Effector memory CD4-positive, alpha-beta T cell (primary cell): ENCODE measurements around the gene VAPA.

Experiments
- DNase-seq, 3 donors: peaks; one replicate each; pipeline ENCODE4 v3.0.0-alpha.2; 2020
- H3K27ac ChIP-seq: 2 replicates; pipeline ENCODE4 v1.7.0; 2013; ENCODE audit warnings: mild to moderate bottlenecking, low read length, moderate library complexity; ENCODE audit not compliant: insufficient read depth, poor library complexity, severe bottlenecking
- H3K27me3 ChIP-seq: replicated peaks from 2 replicates; pipeline ENCODE4 v1.7.0; 2013; ENCODE audit warnings: mild to moderate bottlenecking, low read length; ENCODE audit not compliant: insufficient read depth, control insufficient read depth, poor library complexity, severe bottlenecking
- H3K36me3 ChIP-seq: 2 replicates; pipeline ENCODE4 v1.7.0; 2013; ENCODE audit warnings: mild to moderate bottlenecking, low read length, moderate library complexity; ENCODE audit not compliant: control insufficient read depth, insufficient read depth
- H3K4me1 ChIP-seq: 2 replicates; pipeline ENCODE4 v1.7.0; 2013; ENCODE audit warnings: low read length, mild to moderate bottlenecking; ENCODE audit not compliant: control insufficient read depth, insufficient read depth, poor library complexity, severe bottlenecking
- H3K4me3 ChIP-seq: 2 replicates; pipeline ENCODE4 v1.7.0; 2013; ENCODE audit warnings: low read length, low read depth, mild to moderate bottlenecking; ENCODE audit not compliant: insufficient read depth, poor library complexity, severe bottlenecking
- H3K9me3 ChIP-seq: 2 replicates; pipeline ENCODE4 v1.7.0; 2013; ENCODE audit warnings: mild to moderate bottlenecking, low read length, moderate library complexity; ENCODE audit not compliant: control insufficient read depth

The VAPA gene

GRCh38 chr18:9922592-9923311, 8.9 kb downstream of the VAPA start:
- H3K9me3 ChIP-seq, result no peaks in the 10 kb centered on the region
- H3K4me1 ChIP-seq, result peaks cover 17% of the 10 kb centered on the region
- H3K27me3 ChIP-seq, result no peaks in the 10 kb centered on the region
- H3K27ac ChIP-seq, result no peak overlapping the region
- H3K36me3 ChIP-seq, result no peaks in the 10 kb centered on the region
- H3K4me3 ChIP-seq, result no peak overlapping the region
- no peak for DNase-seq

GRCh38 chr18:9924371-9924943, 10.6 kb downstream of the VAPA start:
- Histone ChIP-seq H3K4me1 (peaks cover 12% of the 10 kb centered on the region), H3K27ac (no peak overlapping the region)

GRCh38 chr18:9925369-9925768, 11.6 kb downstream of the VAPA start:
- H3K27ac ChIP-seq, result no peak overlapping the region
- H3K4me1 ChIP-seq, result peaks cover 12% of the 10 kb centered on the region
- DNase-seq, result no peak

More at GRCh38 chr18:9924371-9924943, 10.6 kb downstream of the VAPA start:
- no peaks in the 10 kb centered on the region for H3K9me3 ChIP-seq
- no peak for DNase-seq
- no peak overlapping the region for H3K4me3 ChIP-seq
- no peaks in the 10 kb centered on the region for H3K27me3 ChIP-seq
- no peaks in the 10 kb centered on the region for H3K36me3 ChIP-seq

GRCh38 chr18:9925795-9926194, 12.0 kb downstream of the VAPA start:
- Histone ChIP-seq H3K36me3 (no peaks in the 10 kb centered on the region), H3K27ac (no peak overlapping the region), H3K27me3 (no peaks in the 10 kb centered on the region), H3K4me1 (peaks cover 10% of the 10 kb centered on the region), H3K9me3 (no peaks in the 10 kb centered on the region), H3K4me3 (no peak overlapping the region)
- DNase-seq, result no peak

More at GRCh38 chr18:9925369-9925768, 11.6 kb downstream of the VAPA start:
- Histone ChIP-seq H3K27me3 (no peaks in the 10 kb centered on the region), H3K36me3 (no peaks in the 10 kb centered on the region), H3K4me3 (no peak overlapping the region), H3K9me3 (no peaks in the 10 kb centered on the region)

GRCh38 chr18:9926223-9926894, 12.5 kb downstream of the VAPA start:
- H3K4me3 ChIP-seq, result no peak overlapping the region
- H3K27me3 ChIP-seq, result no peaks in the 10 kb centered on the region
- DNase-seq, result no peak
- H3K36me3 ChIP-seq, result no peaks in the 10 kb centered on the region
- no peak overlapping the region for H3K27ac ChIP-seq
- H3K9me3 ChIP-seq, result no peaks in the 10 kb centered on the region
- peaks cover 5% of the 10 kb centered on the region for H3K4me1 ChIP-seq

GRCh38 chr18:9926977-9927376, 13.2 kb downstream of the VAPA start:
- H3K27me3 ChIP-seq, result no peaks in the 10 kb centered on the region
- peaks cover 5% of the 10 kb centered on the region for H3K4me1 ChIP-seq
- H3K36me3 ChIP-seq, result no peaks in the 10 kb centered on the region
- H3K27ac ChIP-seq, result no peak overlapping the region
- no peak for DNase-seq
- no peak overlapping the region for H3K4me3 ChIP-seq
- H3K9me3 ChIP-seq, result no peaks in the 10 kb centered on the region

- no peaks in the 10 kb centered on the region for H3K27me3 ChIP-seq
- H3K4me1 ChIP-seq, result peaks cover 5% of the 10 kb centered on the region
- DNase-seq, result no peak
- H3K36me3 ChIP-seq, result no peaks in the 10 kb centered on the region
- no peaks in the 10 kb centered on the region for H3K9me3 ChIP-seq
- H3K27ac ChIP-seq, result no peak overlapping the region
- H3K4me3 ChIP-seq, result no peak overlapping the region
Measured at GRCh38 chr18:9927392-9928063, 13.7 kb downstream of the VAPA start.

GRCh38 chr18:9928646-9929259, 14.9 kb downstream of the VAPA start:
- Histone ChIP-seq H3K4me3 (no peak overlapping the region), H3K27me3 (no peaks in the 10 kb centered on the region), H3K36me3 (peaks cover 3% of the 10 kb centered on the region), H3K27ac (no peak overlapping the region), H3K4me1 (peaks cover 5% of the 10 kb centered on the region), H3K9me3 (no peaks in the 10 kb centered on the region)
- DNase-seq, result no peak

GRCh38 chr18:9930299-9930884, 16.6 kb downstream of the VAPA start:
- peaks cover 5% of the 10 kb centered on the region for H3K4me1 ChIP-seq

More at GRCh38 chr18:9930299-9930884, 16.6 kb downstream of the VAPA start:
- peaks cover 12% of the 10 kb centered on the region for H3K36me3 ChIP-seq
- no peaks in the 10 kb centered on the region for H3K9me3 ChIP-seq
- no peak overlapping the region for H3K27ac ChIP-seq
- H3K27me3 ChIP-seq, result no peaks in the 10 kb centered on the region
- no peak overlapping the region for H3K4me3 ChIP-seq
- no peak for DNase-seq
